ENCODE measurements around the gene INTS14.

DNA sequence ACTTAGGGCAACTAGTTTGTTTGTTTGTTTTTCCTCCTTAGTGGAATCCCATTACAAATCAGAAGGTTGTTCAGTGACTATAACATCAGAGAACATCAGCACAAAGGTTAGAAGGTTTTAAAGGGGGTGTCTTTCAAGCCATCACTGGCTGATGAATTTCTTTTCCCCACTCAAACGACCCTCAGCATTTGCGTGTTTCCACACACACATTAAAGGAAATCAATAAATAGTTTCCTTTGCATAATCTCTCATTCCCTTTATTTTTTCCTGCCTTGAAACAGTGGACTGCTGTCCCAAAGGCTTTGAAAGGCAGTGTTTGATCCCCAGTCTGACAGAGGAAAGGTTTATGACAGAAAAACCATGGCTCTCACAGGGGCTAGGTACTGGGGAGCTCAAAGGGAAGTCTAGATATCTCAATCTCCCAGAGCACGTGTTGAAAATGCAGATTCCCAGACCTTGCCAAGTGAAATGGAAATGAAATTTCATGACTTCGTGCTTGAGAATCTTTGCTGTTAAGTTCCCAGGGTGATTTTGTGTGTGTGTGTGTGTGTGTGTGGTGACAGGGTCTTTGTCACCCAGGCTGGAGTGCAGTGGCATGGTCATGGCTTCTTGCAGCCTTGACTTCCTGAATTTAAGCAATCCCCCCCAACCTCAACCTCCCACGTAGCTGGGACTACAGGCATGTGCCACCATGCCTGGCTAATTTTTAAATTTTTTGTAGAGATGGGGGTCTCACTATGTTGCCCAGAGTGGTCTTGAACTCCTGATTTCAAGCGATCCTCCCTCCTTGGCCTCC is 2.2 kb upstream of the INTS14 start:
- TF ChIP-seq, protein P1, sequence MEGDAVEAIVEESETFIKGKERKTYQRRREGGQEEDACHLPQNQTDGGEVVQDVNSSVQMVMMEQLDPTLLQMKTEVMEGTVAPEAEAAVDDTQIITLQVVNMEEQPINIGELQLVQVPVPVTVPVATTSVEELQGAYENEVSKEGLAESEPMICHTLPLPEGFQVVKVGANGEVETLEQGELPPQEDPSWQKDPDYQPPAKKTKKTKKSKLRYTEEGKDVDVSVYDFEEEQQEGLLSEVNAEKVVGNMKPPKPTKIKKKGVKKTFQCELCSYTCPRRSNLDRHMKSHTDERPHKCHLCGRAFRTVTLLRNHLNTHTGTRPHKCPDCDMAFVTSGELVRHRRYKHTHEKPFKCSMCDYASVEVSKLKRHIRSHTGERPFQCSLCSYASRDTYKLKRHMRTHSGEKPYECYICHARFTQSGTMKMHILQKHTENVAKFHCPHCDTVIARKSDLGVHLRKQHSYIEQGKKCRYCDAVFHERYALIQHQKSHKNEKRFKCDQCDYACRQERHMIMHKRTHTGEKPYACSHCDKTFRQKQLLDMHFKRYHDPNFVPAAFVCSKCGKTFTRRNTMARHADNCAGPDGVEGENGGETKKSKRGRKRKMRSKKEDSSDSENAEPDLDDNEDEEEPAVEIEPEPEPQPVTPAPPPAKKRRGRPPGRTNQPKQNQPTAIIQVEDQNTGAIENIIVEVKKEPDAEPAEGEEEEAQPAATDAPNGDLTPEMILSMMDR (IDR thresholded peaks at IDR 0.05) = no peak
- no peak for TF ChIP-seq POLR2A (IDR thresholded peaks at IDR 0.05)

All from esophagus squamous epithelium (tissue), 4 donors.